K562 (cell line): ENCODE measurements around the gene PCBD2.
"Not testable (repeated sequence)": the region's sequence is repeated elsewhere in the genome, so short reads cannot be mapped to it uniquely, and the experiment has no call there.

Experiments
- RFX5 ChIP-seq: IDR thresholded peaks from 2 replicates; pipeline ENCODE4 v1.6.1; 2011; ENCODE audit warnings: low read depth, mild to moderate bottlenecking, improper control_type of control experiment, low read length
- ZNF778 ChIP-seq: fragments of 450-650 bp; formaldehyde crosslinking; IDR thresholded peaks from 2 replicates; pipeline ENCODE4 v1.4.0; 2020; ENCODE audit warnings: mild to moderate bottlenecking, moderate library complexity
- TF ChIP-seq, protein P1 (sequence below), 2 experiments: fragments of 450-650 bp in 1 of 2; sonication (generic) in 1 of 2; formaldehyde crosslinking; conservative IDR thresholded peaks; 2 replicates each; pipeline versions ENCODE4 v1.4.0 to v1.8.1; 2020 to 2022; ENCODE audit warnings: mild to moderate bottlenecking in 1 of 2, missing genetic modification reagents in 1 of 2

DNA sequence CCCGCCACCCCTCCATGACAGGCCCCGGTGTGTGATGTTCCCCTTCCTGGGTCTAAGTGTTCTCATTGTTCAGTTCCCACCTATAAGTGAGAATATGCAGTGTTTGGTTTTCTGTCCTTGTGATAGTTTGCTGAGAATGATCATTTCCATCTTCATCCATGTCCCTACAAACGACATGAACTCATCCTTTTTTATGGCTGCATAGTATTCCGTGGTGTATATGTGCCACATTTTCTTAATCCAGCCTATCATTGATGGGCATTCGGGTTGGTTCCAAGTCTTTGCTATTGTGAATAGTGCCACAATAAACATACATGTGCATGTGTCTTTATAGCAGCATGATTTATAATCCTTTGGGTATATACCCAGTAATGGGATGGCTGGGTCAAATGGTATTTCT is 93.1 kb downstream of the PCBD2 start:
- TF ChIP-seq, protein P1, sequence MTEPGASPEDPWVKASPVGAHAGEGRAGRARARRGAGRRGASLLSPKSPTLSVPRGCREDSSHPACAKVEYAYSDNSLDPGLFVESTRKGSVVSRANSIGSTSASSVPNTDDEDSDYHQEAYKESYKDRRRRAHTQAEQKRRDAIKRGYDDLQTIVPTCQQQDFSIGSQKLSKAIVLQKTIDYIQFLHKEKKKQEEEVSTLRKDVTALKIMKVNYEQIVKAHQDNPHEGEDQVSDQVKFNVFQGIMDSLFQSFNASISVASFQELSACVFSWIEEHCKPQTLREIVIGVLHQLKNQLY (CRISPR knock-in tag; conservative IDR thresholded peaks at IDR 0.05) = not testable (repeated sequence)
- TF ChIP-seq ZNF778 (CRISPR knock-in tag); RFX5: not testable (repeated sequence)
